T-helper 22 cell (primary cell): Measurements from ENCODE around the gene C1QTNF5.

Experiments used
- DNase-seq: peaks from one replicate; pipeline ENCODE4 v3.0.0-alpha.2; 2020; ENCODE audit warnings: low read depth

Gene C1QTNF5

DNA sequence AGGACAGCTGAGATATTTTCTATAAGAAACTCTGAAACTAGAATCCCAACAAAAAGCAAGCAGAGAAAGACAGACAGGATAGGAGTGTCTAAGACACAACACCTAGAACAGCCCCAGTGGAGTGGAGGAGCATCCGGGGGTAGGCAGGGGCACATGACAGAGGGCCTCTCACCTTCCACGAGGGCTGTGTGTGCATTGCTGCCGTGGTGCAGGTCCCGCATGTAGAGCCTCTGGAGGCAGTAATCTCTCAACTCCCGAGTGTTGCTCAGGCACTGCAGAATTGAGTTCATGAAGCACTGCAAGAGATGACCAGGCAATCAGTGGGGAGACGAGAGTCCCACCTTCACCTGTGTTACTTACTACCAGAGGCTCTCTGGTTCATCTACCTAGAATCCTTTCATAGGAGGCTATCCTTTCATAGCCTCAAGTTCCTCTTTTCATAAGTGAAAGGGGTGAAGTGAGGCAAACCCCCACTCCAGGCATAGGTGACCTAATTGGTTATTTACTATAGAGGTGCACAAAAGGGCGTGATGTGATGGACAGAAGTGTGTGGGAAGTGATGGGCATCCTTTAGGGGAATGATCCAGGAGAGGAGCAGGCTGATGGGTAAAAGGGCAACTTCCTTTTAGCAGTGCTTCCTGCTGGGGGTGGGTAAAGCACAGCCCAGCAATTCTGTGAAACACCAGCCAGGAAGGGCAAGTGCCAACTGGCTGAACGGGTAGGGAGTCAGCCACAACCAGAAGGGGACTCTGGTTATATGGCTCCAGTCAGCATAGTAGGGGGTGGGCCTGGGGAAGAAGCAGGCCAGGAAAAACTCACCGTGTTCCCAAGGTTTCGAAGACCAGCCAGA lies 18.9 kb upstream of the C1QTNF5 start:
- DNase-seq = no peak

- DNase-seq = no peak
Measured at GRCh38 chr11:119357074-119357473, 16.4 kb upstream of the C1QTNF5 start.

DNA sequence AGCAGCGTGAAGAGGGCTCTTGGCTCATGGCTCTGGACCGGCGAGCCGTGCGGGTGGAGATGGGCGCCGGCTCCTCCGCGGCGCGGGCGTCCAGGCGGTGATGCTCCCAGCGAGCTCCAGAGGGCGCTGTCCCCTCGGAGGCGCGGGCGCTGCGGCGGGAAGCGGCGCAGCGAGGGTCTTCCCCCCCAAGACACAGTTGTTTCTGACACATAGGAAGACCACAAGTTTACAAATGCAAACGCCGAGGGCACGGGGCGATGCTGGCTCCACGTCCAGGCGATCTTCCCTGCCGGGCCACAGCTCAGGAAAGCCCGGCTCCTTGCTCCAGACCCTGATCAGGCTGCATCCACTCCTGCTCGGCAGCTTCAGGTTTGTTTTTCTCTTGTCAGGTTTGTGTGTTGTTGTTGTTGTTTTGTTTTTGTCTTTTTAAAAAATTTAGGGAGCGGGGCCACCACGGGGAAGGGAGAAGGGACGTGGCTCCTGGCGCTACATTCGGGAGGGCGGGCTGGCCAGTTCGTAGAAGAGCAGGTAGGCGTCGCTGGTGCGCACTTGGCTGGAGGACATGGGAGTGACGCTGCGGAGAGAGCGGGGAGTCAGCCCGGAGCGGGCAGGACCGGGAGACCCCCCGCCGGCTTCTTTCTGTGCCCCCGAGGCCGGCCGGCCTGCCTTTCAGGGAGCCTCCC lies 15.8 kb upstream of the C1QTNF5 start:
- peak; percentile 34 for DNase-seq

DNA sequence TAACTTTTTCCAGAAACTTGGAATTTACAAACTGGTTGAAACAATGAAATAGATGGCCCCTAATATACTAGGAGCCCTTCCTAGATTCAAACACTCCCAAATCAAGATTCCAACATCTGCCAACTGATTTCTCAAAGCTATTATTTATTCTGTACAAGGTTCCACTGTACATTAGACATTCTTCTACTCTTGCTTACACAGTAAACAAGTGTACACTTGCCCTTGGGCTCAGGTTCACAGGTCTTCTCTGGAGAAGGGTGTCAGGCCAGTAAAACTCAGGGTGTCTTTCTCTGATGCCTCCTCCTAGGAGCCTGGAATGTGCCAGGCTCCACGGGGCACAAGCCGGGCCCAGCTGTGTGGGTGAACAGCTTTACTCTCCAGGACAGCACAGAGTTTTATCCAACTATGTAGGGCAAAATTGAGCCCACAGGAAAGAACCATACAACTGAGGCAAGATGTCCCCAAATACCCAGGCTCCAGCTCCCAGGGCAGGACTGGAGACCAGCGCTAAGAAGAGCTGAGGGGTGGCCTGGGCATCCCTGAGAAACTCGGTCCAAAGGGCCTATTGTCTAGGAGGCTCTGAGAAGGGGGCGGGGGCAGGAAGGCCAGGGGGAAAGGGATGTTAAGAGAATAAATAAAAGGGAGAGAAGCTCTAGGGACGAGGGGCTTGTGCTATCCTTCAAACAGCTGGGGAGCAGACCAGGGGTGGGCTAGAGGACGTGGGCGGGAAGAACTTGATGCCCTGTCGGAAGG lies 14.6 kb upstream of the C1QTNF5 start:
- no peak for DNase-seq

DNA sequence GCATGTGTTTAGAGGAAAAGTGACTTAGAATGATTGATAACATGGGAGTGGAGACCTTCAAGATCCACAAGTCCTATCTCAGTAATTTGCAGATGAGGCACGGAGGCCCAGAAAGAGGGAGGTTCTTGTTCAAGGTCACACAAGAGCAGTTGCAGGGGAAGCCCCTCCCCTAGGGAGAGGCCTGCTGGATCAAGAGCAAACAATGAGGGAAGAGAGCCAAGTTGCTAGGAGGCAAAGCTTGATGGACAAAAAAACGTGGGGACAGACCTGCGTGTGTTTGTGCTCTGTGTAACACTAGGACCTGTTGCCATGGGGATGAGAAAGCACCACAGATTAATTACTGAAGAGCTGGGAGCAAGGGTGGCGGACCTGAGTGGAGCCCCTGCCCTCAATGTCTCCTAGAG lies 12.2 kb upstream of the C1QTNF5 start:
- DNase-seq = no peak

DNA sequence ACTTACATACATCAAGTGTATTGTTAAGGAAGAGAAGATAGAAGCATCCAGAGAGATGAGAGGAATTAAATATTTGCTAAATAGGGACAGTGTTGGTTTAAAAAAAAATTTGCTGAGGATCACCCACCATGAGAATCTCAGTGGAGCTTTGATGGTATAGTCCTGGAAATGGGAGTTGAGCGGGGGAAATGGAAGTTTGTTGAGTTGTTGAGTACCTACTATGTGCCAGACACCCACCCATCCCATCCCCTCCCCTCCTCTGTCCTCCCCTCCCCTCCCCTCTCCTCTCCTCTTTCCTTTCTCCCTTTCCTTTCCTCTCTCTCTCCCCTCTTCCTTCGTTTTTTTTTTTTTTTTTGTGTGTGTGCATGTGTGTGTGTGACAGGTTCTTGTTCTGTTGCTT lies 10.5 kb upstream of the C1QTNF5 start:
- no peak for DNase-seq

DNA sequence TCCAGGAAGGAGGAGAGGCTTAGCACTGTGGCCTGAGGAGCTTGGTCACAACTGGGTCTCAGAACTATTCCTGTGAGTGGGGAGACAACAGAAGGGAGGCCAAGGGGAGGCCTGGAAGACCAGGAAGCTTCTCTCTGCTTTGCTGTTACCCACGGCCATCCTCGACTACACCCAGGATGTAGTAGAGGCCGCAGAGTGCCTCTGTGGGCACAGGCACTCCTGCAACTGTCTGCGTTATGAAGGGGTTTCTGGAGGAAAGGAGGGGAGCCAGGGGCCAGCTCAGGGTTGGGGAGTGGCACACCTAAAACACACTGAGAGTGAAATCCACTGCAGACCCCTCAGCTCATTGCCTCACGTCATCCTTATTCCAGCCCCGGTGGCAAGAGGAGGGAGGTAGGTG lies 9.6 kb upstream of the C1QTNF5 start:
- no peak for DNase-seq

- no peak for DNase-seq
Measured at GRCh38 chr11:119347940-119348605, 7.4 kb upstream of the C1QTNF5 start.

- DNase-seq = no peak
Measured at GRCh38 chr11:119347242-119347641, 6.6 kb upstream of the C1QTNF5 start.

DNA sequence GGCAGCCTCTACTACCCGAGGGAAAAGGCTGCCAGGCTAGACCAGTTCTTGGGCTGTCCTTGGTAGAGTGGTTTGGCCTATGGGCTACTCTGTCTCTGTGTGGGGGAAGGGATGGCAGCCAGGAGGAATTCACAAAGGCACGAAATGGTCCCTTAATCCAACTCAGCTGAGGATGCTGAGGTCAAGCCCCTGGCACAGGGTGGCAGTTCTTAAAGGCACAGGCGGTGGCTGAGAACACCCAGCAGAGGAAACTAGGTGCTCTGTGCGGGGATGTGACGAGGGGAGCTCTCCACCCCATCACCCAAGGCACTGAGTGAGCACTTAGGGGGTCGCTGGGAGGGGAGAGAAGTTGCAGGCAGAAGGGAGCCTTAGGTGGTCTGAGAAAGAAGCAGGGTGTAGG lies 5.9 kb upstream of the C1QTNF5 start, which contains the start of gene MFRP:
MFRP (minus strand) TSS at position 101 of the 400 bp plus-strand sequence. CDS start 192 bp downstream, outside the sequence.
- no peak for DNase-seq

GRCh38 chr11:119345685-119346084 lies 5.0 kb upstream of the C1QTNF5 start:
- no peak for DNase-seq

DNA sequence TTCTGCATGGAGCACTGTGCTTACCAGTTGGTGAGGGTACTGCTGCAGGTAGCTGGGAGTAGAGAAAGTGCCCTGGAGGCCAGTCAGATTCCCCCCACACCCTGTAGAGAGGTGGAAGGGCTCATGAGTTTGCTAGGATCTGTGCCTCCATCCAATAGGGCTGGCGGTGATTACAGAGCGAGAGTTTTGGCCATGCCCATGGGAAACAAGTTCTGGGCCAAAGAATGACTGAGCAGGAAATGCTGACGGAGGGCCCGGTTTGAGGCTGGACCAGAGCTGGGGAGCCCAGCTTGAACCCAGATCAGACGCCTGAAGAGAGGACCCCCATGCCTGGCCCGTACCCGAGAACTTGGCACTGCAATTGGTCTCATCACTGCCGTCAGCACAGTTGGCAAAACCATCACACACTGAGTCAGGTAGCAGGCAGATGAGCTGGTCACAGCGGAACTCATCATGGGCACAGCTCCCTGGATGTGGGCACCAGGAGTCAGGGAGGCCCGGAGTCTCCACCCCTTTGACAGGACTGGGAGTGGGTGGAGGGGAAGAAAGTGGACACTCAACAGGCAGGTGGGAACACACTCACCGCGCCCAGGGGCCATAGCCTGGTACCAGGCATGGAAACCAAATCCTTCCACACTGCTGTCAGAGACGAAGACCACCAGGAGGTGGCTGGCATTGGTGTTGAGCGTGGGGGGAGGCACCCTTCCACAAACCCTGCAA lies 3.8 kb upstream of the C1QTNF5 start:
- no peak for DNase-seq

DNA sequence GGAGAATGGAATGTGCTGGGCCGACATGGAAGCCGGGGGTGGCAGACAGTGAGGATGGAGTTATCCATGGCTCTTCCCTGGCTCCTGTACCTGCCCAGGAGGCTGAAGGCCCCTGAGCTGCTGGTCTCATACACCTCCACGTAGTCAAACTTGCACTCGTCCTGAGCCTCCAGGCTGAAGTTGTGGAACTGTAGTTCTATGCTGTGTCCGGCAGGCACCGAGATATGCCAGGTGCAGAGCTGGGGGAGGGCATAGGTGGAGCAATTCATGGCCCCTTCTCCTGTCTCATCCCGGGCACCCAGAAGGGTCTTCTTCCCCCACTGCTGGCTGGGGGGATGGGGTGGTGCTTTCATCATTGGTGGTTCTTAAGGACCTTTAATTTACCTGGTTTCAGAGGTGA lies 3.0 kb upstream of the C1QTNF5 start:
- DNase-seq = no peak

DNA sequence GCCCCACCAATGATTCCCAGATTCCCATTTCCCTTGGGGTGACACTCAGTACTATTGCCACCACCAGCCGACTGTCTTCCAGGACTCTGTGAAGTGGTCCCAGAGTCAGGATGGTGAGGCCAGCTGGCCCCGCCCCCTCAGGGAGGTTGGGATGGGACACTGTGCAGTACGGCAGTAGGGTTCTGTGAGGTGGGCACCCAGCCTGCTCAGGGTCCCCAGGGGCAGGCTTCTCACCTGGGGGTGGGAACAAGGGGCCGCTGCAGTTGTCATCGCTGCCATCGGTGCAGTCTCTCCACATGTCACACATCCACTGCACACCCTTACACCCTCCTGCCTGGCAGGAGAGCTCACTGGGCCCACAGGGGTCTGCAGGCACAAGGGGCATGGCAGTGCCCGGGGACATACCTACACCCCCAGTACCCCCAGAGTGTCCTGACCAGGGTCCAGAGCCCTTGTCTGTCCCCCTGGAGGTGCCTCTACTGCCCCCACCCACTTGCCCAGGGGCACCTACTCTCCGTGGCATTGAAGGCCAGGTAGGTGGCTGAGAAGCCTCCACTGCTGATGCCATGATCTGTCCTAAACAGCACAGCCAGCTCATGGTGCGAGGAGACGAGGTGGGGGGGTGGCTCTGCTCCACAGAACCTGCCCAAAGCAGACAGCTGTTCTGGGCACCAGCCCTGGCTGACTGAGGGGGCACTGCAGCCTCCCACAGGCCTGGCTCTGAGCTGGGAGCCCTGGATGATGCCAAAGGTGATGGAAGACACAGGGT lies 1.9 kb upstream of the C1QTNF5 start:
- DNase-seq = no peak

GRCh38 chr11:119342023-119342300 lies 1.3 kb upstream of the C1QTNF5 start:
- DNase-seq = no peak

- DNase-seq = no peak
Measured at GRCh38 chr11:119341222-119342022, 739 bp upstream of the C1QTNF5 start.

GRCh38 chr11:119339589-119340334 lies 921 bp downstream of the C1QTNF5 start:
- no peak for DNase-seq

GRCh38 chr11:119338965-119339588 lies 1.6 kb downstream of the C1QTNF5 start:
- no peak for DNase-seq
